OCI-LY7 (cell line): Measurements from ENCODE around the gene COL6A2. TPM values are rescaled to one million over a fixed set of nuclear protein-coding genes. Genes with fewer than 3 reads are reported as not detected.

Experiments used
- BruUV-seq: library from RNA; stranded (reverse); fragments of 400-500 nt; replicated peaks from 2 replicates; lab custom pipeline; 2021; lab: Mats Ljungman, UMichigan
- CTCF ChIA-PET: fragments of 300-600 bp; sonication (Branson Sonifier 250); formaldehyde crosslinking; loops from one replicate; lab custom pipeline; 2022; ENCODE audit warnings: antibody characterized with exemption; ENCODE audit not compliant: unreplicated experiment; lab: Charles Lee
- POLR2A ChIA-PET: fragments of 300-600 bp; sonication (Branson Sonifier 250); formaldehyde crosslinking; loops from one replicate; lab custom pipeline; 2022; ENCODE audit warnings: antibody characterized with exemption; lab: Charles Lee
- DNase-seq: peaks from one replicate; pipeline ENCODE4 v3.0.0-alpha.2; 2015; ENCODE audit warnings: low spot score
- H2AFZ ChIP-seq: fragments of 200-600 bp; sonication (generic), shearing (Covaris generic); 2 replicates; pipeline ENCODE4 v1.6.1; 2014; ENCODE audit warnings: mild to moderate bottlenecking, antibody characterized with exemption, low read length, moderate library complexity
- H3K27ac ChIP-seq: fragments of 200-600 bp; sonication (generic); 2 replicates; pipeline ENCODE4 v1.5.1; 2014; ENCODE audit warnings: mixed run types, low read depth, mild to moderate bottlenecking, moderate library complexity, low read length, inconsistent platforms; ENCODE audit not compliant: poor library complexity, severe bottlenecking
- H3K36me3 ChIP-seq: fragments of 200-600 bp; sonication (generic); 2 replicates; pipeline ENCODE4 v1.6.1; 2014; ENCODE audit warnings: mild to moderate bottlenecking, antibody characterized with exemption, low read length, moderate library complexity, mixed read lengths; ENCODE audit not compliant: insufficient read depth
- H3K4me1 ChIP-seq: fragments of 200-600 bp; sonication (generic); 2 replicates; pipeline ENCODE4 v1.5.1; 2014; ENCODE audit warnings: mild to moderate bottlenecking, low read length; ENCODE audit not compliant: insufficient read depth, poor library complexity, severe bottlenecking
- H3K4me2 ChIP-seq: fragments of 200-600 bp; sonication (generic); 2 replicates; pipeline ENCODE4 v1.6.1; 2014; ENCODE audit warnings: mild to moderate bottlenecking, low read length
- H3K4me3 ChIP-seq: fragments of 200-600 bp; sonication (generic); 2 replicates; pipeline ENCODE4 v1.5.1; 2014; ENCODE audit warnings: mild to moderate bottlenecking, low read depth, low read length; ENCODE audit not compliant: poor library complexity, severe bottlenecking
- H3K79me2 ChIP-seq: fragments of 200-600 bp; sonication (generic); 2 replicates; pipeline ENCODE4 v1.6.1; 2016; ENCODE audit warnings: low read depth, mild to moderate bottlenecking, low read length, moderate library complexity, mixed read lengths; ENCODE audit not compliant: insufficient read depth
- H3K9me2 ChIP-seq: fragments of 200-600 bp; sonication (generic); 2 replicates; pipeline ENCODE4 v1.6.1; 2016; ENCODE audit warnings: mild to moderate bottlenecking, low read length, mixed read lengths; ENCODE audit not compliant: insufficient read depth
- H3K9me3 ChIP-seq: fragments of 200-600 bp; sonication (generic); 2 replicates; pipeline ENCODE4 v1.6.1; 2014; ENCODE audit warnings: mild to moderate bottlenecking, mixed run types, low read length, mixed read lengths
- H4K20me1 ChIP-seq: fragments of 200-600 bp; sonication (generic); 2 replicates; pipeline ENCODE4 v1.6.1; 2014; ENCODE audit warnings: mild to moderate bottlenecking, antibody characterized with exemption, low read length, moderate library complexity, mixed read lengths; ENCODE audit not compliant: insufficient read depth
- CTCF ChIP-seq: fragments of 200-600 bp; sonication (generic); conservative IDR thresholded peaks from 2 replicates; pipeline ENCODE4 v1.5.1; 2014; ENCODE audit warnings: mild to moderate bottlenecking, antibody characterized with exemption, low read length, moderate library complexity, mixed read lengths
- EZH2phosphoT487 ChIP-seq: fragments of 200-600 bp; sonication (generic); IDR thresholded peaks from 2 replicates; pipeline ENCODE4 v1.6.1; 2018; ENCODE audit warnings: low read depth, borderline replicate concordance, mild to moderate bottlenecking, mixed run types, antibody characterized with exemption, low read length, moderate library complexity, mixed read lengths
- intact Hi-C: fragments of 100-400 bp; cut with micrococcal nuclease; formaldehyde crosslinking; loops from one replicate; pipeline ENCODE4 v1.10.0; 2022; ENCODE audit not compliant: unreplicated experiment
- total RNA-seq, 2 experiments: library from RNA; depleted of rRNA in 1 of 2; stranded (reverse); fragments of >200 nt in 1 of 2; shearing (Covaris generic) in 1 of 2; gene quantifications; 2 replicates each; pipeline ENCODE4 v1.2.3, GENCODE V29; 2014 to 2022

COL6A2 gene
- total RNA-seq, 2 experiments from 2014 or later, result not detected

DNA sequence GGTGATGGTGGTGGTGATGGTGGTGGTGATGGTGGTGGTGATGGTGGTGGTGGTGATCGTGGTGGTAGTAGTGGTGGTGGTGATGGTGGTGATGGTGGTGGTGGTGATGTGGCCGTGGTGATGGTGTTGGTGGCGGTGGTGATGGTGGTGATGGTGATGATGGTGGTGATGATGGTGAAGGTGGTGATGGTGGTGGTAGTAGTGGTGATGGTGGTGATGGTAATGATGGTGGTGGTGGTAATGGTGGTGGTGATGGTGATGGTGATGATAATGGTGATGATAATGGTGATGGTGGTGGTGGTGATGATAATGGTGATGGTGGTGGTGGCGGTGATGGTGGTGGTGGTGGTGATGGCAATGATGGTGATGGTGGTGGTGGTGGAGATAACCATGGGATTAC is 6.8 kb upstream of the COL6A2 start:
- POLR2A ChIA-PET, result no interaction called here

GRCh38 chr21:46091631-46092025 is 6.3 kb upstream of the COL6A2 start:
- H3K36me3 ChIP-seq, result no peaks in the 10 kb centered on the region
- no peaks in the 10 kb centered on the region for H4K20me1 ChIP-seq
- intact Hi-C loops, result no loop called here
- no peaks in the 10 kb centered on the region for H3K9me2 ChIP-seq
- H3K79me2 ChIP-seq, result no peaks in the 10 kb centered on the region
- no peak overlapping the region for H3K4me2 ChIP-seq
- DNase-seq, result no peak
- ChIA-PET CTCF (no interaction called here), POLR2A (no interaction called here)
- TF ChIP-seq CTCF, result no peak
- no peak for TF ChIP-seq EZH2phosphoT487
- H3K9me3 ChIP-seq, result no peaks in the 10 kb centered on the region
- no TSS peak for BruUV-seq
- no peak overlapping the region for H3K4me3 ChIP-seq
- no peak overlapping the region for H2AFZ ChIP-seq
- H3K4me1 ChIP-seq, result no peaks in the 10 kb centered on the region
- H3K27ac ChIP-seq, result no peak overlapping the region

More for the DNA sequence above, 6.8 kb upstream of the COL6A2 start:
- Histone ChIP-seq H3K4me2 (no peak overlapping the region), H3K9me2 (no peaks in the 10 kb centered on the region), H3K36me3 (no peaks in the 10 kb centered on the region), H3K9me3 (no peaks in the 10 kb centered on the region), H3K4me3 (no peak overlapping the region), H3K79me2 (no peaks in the 10 kb centered on the region), H4K20me1 (no peaks in the 10 kb centered on the region), H2AFZ (no peak overlapping the region), H3K27ac (no peak overlapping the region), H3K4me1 (no peaks in the 10 kb centered on the region)
- intact Hi-C loops, result no loop called here
- CTCF ChIA-PET, result no interaction called here
- BruUV-seq, result no TSS peak
- TF ChIP-seq CTCF (no peak), EZH2phosphoT487 (no peak)
- DNase-seq, result no peak

DNA sequence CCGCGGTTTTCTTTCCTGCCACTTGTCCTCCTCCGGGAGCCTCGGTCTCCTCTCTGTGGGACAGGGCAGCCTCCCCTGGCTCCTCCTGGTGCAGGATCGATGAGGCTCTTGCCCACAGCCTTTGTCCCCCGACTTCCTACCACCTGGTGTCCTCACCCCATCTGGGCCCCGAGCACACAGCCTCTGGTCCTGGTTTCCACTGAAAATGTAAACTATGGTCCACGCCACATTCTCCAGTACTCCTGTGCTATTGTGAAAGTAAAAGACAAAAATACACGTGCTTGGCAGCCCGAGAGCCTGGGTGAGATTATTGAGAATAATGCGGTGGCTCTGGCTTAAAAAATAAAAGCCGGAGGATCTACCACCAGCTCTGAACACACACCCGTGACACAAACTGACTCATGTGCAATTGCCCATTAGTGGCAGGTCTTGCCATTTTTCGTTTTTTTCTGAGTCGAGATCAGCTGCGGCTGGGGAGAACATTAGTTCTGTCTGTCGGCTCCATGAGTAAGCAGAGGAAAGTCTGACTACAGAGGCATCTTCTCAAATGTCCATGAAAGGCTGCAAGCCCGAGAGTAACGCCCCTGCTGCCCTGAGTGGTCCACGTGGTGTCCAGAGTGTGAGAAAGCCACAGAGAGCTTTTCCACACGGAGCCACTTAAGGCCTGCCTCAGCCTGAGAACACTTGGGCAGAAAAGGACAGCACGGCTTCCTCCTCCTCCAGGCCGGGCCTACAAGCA is 5.7 kb upstream of the COL6A2 start:
- no peak for DNase-seq
- POLR2A ChIA-PET, result no interaction called here
- intact Hi-C loops, result no loop called here
- no peaks in the 10 kb centered on the region for H4K20me1 ChIP-seq
- H3K27ac ChIP-seq, result no peak overlapping the region
- H2AFZ ChIP-seq, result no peak overlapping the region
- H3K4me3 ChIP-seq, result no peak overlapping the region
- CTCF ChIA-PET, result no interaction called here
- no peaks in the 10 kb centered on the region for H3K9me3 ChIP-seq
- H3K9me2 ChIP-seq, result no peaks in the 10 kb centered on the region
- H3K36me3 ChIP-seq, result no peaks in the 10 kb centered on the region
- no peak overlapping the region for H3K4me2 ChIP-seq
- BruUV-seq, result no TSS peak
- H3K79me2 ChIP-seq, result no peaks in the 10 kb centered on the region
- H3K4me1 ChIP-seq, result no peaks in the 10 kb centered on the region
- TF ChIP-seq EZH2phosphoT487, result no peak
- no peak for TF ChIP-seq CTCF
